Activated T-helper 1 cell treated with anti-CD3 and anti-CD28 coated beads, Interleukin-2, amount 50 U/mL, for 16 hours (primary cell): ENCODE data around the gene COLEC12.

Experiments
- DNase-seq, 2 donors: peaks; one replicate each; pipeline ENCODE4 v3.0.0-alpha.2; 2020; ENCODE audit warnings: low read depth in 1 of 2, low spot score in 1 of 2

Gene COLEC12

DNA sequence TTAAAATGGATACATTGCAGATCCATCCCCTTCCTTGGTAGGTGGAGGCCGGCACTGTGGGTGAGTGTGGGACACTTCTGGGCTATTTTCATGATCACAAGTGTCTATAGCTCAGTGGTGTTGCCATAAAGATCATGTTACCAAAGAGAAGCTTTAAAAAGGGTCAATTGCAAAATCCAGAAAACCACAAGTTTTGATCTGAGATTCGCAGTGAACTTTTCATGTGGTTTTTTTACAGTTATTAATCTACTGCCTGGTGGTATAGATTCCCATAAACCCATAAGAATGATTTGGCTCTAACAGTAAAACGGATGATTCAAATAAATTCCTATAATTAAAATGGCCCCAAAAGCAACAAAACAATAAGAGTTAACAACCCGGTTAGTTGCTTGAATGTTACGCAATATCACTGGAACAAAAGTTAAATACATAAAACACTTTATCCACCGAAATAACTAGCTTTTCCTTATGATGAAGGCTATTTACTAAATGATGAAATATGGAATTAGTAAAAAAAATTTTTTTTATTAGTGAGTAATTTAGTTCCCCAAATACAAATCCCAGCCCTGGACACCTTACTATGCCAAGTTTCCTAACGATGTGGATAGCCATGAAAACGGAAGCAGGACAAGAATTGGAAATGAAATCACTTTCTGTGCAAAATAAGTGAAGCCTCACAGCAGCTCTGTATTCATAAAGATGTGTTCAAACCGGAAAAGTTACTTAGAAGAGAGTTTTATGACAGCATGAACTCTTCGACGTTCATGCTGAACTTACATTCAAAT lies 137.0 kb downstream of the COLEC12 start:
- DNase-seq, result no peak

DNA sequence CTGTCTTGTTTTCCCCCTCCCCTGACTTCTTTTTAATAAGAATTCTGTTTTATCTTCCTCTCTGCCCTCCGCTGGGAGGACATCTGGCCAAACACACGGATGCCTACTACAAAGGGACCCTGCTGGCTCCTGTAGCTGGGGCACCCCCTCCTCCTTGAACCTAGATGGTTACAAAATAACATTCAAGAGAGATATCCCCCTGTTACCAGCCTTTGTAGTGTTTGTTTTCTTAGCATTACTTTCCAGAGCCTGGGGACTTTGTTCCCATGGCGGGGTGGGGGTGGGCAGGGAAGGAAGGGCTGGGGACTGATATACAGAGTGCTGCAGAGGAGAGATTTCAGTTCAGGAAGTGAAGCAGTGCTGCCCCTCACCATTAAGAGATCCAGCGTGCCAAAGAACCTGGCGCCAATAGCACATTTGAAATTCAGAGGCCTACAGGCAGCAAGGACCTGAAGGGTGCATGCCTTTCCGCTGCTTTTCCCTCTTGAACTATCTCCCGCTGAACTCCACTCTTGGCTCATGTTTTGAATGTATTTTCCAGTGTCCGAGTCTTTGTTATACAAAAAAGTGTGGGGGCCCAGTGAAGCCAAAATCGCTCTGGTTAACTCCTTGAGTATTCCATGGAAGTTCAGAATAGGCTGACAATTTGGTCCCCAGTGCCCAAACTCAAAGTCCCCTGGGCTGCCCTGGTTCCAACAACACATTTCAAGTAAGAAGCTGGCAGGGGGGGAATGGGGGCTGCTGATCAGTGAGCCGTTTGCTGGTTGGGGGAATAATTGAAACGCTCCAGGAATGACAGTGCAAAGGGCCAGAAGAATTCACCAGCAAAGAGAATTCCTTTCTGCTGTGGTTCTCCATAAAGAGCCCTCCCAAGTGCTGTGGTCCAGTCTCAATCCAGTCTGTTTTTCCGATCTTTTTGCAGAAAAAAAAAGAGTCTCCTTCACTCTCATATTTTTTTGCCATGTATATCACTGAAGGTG lies 137.9 kb downstream of the COLEC12 start:
- DNase-seq, result no peak

DNA sequence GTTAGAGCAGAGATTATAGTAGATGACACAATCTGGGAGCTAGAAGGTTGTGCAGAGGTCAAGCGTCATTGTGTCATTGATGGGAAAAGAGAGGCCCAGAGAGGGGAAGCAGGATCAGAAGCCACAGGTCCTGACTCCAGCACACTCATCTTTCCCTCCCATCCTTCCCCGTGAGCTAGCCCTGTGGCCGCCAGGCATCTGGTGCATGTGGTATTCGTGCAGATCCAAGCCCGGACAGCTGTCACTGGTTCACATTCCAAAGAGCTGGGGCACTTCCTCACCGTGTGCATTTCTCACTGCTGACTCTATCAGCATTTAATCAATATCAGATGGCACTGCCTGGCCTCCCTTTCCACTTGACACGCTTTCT lies 138.6 kb downstream of the COLEC12 start:
- no peak for DNase-seq

DNA sequence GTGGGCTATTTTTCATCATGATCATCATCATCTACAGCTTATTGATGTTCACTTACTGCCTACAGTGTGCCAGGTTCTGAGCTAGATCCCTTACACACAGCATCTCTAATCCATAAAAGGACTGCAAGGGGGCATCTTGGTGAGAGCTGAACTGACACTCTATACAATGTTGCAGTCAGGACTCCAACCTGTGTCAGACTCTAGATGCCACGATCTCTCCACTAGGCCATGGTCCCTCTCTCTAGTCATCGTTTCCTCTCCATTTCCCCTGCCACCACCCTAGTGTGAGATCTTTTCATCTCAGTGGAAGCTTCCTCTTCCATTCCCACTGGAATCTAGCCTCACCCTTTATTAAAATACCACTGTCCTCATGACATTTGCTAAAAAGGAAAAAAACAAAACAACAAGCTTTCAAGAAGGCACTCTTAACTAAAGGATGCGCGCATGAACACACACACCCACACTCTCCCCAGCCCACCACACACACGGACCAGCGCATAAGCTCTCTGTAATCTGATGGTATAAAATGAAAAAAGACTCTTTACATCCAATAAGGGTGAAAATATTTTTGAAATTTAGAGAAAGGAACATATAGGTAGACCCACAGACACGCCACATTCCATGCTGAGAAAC lies 139.3 kb downstream of the COLEC12 start:
- DNase-seq, result no peak

DNA sequence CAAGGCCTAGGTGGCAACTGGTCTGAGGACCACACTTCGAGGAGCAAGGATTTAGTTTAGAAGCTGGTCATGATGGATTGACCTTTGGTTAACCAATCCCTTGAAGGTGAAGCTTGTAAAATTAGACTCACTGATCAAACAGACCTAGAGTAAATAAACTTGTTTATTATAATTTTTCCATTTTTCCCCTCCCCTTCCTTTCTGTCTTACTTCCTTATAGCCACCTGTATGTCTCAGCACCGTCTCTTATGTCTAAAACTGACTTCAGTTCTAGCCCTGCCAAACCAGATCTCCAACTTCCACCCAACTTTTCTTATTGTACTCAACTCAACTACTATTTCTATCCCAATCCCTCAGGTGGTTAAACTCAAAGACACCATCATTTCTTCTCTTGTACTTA lies 139.8 kb downstream of the COLEC12 start:
- no peak for DNase-seq

DNA sequence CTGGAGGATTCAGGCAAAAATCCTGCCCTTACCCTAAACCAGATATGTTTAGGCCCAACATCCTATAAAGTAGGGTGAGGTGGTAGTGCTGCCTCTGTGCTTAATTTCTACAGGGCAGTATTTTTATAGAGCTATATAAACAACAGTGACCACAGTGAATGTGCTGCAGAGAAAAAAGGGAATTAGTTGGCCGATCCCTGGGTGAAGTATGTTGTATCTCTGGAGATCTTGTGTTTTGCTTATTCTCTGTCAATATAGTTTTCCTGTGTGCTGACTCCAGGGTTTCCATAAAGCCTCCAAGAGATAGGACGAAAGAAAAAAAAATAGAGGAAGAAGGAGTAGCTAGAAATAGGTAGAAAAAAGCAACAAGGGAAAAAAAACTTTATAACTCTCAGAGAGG lies 143.7 kb downstream of the COLEC12 start:
- DNase-seq, result no peak

DNA sequence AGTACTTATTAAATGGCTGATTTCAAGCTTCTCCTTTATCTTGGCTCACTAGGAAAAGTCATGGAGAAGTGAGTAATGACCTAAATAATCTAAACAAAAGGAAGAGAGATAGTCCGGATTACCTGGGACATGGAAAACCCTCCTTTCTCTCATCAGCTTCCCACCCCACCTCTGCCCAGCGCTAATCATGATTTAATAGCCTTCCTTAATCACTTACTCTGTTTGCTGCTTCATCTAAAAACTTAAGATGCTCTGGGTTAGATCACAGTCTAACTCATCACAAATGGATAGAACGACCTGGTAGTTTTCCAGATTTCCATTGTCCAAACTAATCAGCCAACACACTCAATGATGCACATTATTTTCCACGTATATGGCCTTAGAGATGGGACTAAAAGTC lies 144.8 kb downstream of the COLEC12 start:
- no peak for DNase-seq

DNA sequence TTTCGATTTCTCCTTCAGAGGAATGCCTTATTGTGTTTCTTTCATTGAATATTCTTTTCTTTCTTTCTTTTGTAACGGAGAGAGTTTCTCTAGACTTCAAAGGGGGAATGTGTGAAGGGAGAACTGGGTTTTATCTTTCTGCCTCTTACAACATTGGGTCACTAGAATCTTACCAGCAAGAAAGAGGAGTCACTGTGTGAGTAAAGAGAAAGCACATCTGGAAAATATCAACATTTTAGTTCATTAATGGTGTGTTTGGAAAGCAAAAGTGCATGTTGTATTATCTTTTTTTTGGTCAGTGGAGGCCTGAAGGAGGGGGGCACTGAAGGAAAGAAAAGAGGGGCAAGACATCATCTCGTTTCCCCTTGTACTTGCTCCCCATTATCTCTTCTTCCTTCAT lies 146.0 kb downstream of the COLEC12 start:
- no peak for DNase-seq

DNA sequence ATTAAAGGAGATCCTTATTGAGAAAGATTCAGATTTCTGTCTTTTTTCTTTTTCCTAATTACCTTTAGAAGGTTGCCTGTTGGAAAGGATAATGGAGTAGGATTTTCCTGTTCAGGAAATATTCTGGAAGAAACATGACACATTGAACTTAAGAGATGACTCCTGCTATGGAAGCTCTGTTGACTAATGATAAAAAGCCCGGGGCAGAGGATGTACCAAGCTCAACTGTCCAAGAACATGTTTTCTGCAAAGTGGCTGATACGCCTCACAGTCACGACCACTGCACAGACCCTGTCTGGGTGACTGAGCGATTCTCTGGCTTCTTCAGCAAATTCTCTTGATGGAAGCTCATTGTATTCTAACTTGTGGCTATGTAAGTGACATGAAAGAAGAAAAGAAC lies 146.5 kb downstream of the COLEC12 start:
- no peak for DNase-seq

DNA sequence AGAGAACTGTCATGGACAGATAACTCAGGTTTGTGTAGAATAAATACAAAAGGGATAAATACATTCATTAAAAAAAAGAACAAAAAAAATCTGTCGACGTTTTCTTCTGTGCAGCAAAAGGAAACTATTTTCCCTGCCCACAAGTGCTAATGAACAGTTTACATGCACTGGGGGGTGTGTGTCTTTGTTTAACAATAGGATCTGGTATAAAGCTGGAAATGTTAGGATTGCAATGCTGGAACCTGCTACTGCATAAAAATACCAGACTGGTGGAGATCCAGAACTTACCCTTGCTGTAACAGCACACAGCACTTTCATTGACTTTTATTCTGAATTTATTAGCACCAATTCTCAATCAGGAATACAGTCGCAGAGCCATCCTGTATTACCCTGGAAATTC lies 148.1 kb downstream of the COLEC12 start:
- DNase-seq, result no peak

DNA sequence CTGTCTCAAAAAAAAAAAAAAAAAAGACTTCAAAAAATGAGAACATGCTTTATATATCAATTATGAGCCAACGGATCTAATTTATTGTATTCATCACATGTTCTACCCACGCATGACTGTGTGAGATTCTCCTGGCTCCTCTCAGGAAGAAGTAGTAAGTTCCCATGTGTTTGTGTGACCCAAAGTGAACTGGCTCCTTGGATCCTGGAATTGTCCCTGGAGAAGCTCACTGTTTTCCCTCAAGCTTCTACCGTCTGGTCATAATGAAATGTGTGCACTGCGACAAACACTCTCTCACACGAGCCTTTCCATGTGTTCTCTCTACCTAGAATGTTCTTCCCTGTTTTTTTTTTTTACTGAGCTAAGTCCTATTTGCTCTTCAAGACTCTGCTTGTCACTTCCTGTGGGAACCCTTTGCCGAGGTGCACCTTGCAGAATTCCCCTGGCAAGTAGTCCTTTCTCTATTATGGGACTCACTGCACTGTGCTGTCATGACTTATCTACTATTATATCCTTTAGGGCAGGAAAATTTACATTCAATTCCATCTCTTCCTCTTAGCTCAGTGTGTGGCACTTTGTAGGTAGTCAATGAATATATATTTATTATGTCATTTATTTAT lies 149.4 kb downstream of the COLEC12 start:
- DNase-seq, result no peak

DNA sequence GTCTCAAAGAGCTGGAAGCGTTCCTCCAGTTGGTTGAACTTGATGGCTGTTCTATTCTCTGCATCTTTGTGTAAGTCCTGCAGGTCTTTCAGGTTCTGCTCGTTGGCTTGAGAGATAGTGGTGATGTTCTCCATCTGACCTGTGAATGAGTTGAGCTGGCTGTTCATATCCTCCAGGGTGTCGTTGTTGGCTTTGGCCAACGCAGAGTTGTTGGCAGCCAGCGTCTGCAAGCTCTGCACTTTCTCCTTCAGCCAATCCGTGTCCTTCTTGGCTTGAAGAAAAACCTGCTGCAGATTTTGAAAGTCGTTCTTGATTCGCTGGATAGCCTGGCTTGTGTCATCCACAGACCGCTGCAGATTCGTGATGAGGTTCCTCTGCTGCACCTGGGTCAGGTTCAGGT lies 153.9 kb downstream of the COLEC12 start:
- DNase-seq, result no peak

DNA sequence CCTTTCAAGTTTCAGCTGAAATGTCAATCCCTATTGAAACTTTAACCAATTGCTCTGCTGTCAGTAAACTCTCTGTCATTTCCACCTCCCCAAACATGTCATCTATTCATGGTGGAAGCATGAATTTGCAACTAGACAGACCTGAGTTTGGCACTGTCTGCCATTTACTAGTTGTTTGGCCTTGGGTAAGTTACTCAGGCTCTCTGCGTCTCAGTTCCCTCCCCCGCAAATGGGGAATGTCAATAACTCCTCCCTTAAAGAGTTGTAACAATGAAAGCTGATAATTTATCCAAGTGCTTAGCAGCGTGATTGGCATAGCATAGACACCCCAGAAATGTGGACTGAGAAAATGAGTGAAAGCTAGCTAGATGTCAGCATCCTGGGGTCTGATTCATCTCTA lies 159.4 kb downstream of the COLEC12 start:
- no peak for DNase-seq

DNA sequence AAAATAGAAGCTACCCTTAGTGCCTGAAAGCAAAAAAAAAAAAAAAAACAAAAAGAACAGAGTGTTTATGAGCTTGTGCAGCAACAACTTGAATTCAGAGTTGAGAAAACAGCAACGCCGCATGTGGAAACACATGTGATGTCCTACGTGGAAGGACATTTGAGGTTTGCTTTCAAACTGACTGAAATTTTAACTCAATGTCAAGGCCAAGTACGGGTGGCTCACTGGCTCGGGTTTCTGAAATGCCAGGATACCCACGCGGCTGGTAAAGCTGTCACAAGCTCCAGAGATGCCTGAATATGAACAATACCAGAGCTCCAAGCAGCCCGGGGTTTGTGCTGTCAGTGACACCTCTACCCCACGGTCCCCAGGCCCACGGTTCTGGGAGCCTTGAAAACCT lies 160.5 kb downstream of the COLEC12 start:
- no peak for DNase-seq

DNA sequence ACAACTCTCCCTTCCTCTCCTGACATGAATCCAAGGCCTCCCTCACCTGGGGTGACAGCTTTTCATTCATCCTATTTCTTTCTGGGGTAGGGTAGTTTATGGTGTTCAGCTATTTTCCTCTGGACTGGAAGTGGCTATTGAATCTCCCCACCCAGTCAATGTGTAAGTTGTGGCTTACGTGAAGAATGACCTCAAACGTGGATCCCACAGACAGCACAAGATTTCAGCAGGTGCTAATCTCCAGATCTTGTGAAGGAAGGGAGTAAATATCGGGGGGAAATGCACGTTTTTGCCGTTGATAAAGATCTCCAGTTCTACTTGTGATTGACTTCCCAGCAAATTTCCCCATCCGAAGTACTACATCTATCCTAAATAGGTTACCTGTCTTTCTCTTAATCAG lies 161.3 kb downstream of the COLEC12 start:
- DNase-seq, result no peak

DNA sequence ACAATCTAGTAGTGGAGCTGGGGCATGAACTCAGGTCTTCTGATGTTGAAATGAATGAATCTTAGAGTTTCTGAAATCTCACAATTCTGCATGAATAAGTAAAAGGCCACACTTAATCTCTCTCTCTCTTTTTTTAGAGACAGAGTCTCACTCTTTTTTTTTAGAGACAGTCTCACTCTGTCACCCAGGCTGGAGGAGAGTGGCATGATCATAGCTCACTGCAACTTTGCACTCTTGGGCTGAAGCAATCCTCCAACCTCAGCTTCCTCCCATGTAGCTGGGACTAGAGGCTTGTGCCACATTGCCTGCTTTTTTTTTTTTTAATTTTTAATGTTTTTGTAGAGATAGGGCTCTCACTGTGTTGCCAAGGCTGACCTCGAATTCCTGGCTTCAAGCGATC lies 163.8 kb downstream of the COLEC12 start:
- no peak for DNase-seq

DNA sequence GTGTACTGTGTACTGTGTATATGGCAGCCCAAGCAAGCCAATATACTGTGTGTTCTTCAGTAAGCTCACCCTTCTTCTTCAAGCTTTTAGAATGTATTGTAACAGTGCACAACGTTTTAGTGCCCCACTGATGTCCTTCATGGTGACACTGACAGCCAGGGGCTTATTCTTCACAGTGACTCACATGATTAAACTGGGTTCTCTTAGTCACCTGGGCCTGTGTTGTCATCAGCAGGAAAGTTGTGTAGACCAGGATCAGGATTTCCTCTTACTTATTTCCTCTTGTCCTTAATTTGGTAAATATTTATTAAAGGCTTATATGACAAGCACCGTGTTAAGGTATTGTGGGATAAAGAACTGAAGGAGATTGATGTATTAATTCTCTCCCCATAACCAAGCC lies 164.8 kb downstream of the COLEC12 start:
- no peak for DNase-seq

DNA sequence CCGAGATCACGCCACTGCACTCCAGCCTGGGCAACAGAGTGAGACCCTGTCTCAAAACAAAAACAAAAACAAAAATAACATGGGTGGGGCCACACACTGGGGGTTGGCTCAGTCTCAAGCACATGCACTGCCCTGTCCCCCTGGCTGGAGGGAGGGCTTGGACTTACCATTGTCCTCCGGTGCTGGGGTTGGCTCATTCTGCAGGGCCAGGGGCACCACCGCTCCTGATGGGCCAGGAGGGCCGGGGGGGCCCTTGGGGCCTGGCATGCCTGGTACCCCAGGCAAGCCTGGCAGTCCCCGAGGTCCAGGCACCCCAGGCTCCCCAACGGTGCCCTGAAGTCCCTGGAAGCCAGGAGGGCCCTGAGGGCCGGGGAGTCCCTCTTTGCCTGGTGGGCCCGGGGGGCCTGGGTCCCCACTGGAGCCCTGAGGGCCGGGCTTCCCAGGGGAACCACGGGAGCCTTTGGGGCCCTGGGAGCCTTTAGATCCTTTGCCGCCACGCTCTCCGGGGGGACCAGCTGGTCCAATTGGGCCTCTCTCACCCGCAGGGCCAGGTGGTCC lies 165.8 kb downstream of the COLEC12 start:
- DNase-seq, result no peak

DNA sequence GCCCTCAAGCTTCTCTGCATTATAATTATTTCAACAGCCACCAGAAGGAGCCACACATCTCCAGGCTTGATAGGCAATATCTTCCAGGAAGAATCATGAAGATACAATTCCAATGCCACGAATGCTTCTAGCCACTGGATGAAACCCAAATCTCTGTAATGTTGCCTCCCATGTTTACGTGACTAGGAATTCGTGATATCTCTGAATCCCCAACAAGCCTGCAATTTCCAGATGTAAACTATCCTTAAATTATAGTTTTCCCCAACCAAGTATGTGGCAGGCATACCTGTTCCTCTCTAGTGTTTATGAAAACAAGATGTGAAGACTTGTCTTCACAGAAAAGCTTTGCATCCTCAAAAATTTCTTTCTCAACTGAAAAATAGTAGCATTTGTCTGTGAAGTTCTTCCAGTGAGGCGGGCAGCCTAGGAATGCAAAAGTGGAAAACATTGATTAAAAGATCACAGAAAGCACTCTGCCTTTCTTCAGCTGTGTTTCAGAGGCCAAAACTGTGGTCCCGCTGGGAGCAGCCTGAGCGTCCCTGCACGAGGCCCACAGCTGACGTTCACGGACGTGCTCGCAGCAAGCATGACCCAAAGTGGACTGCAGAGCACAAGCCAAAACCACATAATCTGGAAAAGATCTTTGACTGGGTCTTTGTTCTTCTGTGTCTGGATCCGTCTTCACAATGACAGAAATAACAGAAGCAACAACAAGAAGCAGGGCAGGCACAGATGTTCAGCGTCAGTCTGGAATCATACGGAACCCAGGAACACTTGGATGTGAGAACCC lies 167.6 kb downstream of the COLEC12 start:
- no peak for DNase-seq

DNA sequence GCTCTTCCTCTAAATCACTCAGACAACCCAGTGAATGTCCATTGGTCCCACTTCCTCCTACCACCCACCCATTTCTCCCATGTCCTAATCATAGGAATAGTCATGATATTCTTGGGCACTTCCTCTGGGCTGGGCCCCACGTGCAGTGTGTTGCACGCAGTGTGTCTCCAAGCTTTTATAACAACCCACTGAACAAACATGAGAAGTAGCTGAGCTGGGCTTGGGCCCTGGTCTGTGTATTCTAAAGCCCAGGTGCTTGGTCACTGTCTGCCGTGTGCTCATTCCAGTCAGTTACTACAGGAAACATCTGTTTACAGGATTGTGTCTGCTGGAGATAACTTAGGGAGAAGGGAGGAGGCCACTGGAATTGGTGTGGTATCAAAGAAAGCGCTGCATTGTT lies 168.5 kb downstream of the COLEC12 start:
- no peak for DNase-seq
